Activated CD4-positive, alpha-beta T cell treated with anti-CD3 and anti-CD28 coated beads for 48 hours (primary cell): ENCODE results near the gene LYSMD2.

Source experiments
- DNase-seq: peaks from one replicate; pipeline ENCODE4 v3.0.0-alpha.2; 2020

The LYSMD2 gene

DNA sequence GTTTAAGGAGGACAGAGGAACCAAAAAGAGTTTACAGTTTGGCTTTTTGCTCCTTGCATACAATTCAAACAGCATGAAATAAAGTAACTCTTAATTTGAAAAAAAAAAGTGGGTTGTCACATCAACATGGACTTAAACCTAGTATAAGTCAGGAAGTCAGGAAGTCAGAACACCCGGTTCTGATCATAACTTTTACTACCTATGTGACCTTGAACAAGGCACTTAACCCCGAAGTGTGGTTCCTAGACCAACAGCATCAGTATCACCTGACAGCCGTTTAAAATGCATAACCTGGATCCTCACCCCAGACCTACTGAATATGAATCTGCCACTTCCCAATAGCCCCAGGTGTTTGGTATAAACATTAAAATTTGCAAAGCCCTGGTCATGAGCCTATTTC, 18.7 kb downstream of the LYSMD2 start:
- DNase-seq, result no peak

DNA sequence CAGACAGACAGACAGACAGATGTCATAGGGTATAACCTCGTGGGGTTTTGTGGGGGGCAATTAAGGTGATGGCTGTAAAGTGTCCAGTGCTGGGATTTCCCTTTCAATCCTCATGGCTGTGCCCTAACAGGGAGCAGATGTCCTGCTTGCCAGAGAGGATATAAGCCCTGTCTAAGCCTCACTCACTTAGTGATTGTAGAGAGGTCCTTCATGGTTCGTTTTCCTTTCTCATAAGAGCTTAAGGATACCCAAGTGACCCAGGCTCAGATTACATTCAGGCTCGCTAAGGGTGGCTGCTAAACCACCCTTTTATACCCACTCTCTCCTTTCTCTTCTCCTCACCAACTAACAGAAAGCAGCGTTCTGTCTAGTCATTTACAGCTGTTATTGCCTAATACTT, 19.2 kb downstream of the LYSMD2 start:
- DNase-seq, result no peak

DNA sequence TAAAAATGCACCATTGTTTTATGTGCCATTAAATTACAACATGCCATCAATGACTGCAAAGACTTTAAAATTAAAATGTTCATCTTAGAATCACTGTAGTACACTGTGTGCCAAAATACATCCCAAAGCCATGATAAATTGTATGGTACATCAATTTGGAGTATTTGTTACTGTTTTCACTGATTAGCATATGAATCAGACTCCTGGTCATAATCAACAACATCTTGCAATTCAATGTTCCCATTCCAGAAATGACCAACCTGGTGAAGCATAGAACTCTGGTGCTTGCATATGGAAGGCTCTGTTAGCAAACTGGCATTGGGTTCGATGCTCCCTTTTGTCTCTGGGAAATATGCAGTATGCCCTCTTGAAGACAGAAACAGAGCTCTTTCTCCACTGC, 22.5 kb downstream of the LYSMD2 start:
- no peak for DNase-seq

DNA sequence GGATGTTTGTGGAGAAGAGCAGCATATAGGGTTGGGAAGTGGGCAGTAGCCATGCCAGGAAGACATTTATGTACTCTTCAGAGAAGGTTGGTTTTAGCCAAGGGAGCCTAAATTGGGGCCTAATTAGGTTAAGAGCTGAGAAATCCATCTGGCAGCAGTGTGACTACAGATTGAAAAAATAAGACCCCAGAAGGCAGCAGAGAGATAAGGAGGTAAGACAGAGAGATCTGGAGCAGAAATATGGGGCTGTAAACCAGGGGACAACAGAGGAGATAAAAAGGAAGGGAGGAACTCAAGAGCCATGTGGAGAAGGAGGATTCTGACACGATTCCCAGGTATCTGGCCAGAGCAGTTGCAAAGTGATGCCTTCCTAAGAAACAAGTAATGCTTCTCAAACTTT, 23.3 kb downstream of the LYSMD2 start:
- no peak for DNase-seq

DNA sequence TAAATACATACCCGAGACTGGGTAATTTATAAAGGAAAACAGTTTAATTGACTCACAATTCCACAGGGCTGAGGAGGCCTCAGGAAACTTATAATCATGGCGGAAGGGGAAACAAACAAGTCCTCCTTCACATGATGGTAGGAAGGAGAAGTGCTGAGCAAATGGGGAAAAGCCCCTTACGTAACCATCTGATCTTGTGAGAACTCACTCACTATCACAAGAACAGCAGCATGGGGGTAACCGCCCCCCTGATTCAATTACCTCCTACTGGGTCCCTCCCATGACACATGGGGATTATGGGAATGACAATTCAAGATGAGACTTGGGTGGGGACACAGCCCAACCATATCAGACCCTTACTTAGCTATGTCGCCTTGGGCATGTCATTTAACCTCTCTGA, 28.4 kb downstream of the LYSMD2 start:
- DNase-seq, result no peak

DNA sequence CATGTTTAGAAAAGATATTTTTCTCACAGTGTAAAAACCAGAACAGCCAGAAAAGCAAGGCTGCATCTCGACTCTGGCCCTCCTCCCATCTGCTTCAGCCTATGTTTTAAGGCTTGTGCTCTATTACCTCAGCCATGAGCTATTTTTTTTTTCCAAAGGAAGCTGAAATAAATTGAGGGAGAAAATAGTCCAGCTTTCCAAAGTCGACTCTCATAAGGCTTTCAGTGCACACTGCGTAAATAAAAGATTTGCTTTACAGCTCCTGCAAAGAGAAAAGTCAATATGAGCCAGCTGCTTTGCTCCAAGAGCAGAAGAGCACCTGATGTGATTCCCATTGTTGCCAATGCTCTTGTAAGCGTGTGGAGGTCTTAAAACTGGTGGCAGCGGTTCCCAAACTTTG, 29.4 kb downstream of the LYSMD2 start:
- no peak for DNase-seq

DNA sequence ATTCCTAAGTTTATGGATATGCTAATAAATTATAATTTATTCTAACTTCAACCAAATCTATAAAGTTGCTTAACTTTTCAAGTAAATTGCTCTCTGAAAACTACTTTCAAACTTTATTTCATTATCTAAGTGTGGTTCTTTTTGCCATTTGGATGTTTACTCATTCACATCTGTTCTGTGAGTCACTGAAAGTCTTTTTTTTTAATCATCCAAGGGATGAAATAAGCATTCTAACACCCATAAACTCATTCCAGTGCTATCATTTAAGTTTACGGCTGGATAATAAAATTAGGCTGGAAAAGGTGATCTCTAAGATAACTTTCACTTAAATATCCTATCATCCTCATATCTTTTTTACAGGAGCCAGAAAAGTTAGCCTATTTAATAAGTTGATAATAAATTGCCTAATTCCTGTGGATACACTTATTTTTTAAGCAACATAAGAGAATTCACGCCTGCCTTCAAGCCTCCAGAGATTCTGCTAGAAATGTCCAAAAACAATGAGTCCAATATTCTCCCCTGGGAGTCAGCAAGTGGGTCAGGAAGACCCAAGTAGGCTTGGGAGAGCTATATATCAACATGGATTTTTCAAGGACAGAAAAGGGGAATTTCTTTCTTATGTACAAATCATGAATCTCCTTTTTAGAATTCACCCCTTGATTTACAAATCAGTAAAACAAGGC, 30.4 kb downstream of the LYSMD2 start:
- DNase-seq, result no peak

DNA sequence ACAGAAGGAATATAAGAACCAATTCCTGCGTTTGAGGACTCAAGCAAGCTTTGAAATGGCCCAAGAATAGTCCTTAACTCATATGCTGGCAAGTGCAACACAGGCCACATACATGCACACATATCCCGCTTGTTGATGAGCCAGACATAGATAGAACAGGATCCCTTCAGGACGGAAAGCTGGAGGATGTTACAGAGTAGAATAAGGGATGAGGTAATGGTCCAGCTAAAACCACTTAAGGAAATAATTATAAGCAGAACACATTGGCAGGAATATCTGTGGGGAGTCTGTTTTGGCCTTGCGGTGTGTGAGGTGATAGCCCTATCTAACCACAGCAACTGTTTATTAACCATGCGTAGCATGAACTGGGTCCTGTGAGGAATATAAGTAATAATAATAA, 31.2 kb downstream of the LYSMD2 start:
- DNase-seq, result no peak

DNA sequence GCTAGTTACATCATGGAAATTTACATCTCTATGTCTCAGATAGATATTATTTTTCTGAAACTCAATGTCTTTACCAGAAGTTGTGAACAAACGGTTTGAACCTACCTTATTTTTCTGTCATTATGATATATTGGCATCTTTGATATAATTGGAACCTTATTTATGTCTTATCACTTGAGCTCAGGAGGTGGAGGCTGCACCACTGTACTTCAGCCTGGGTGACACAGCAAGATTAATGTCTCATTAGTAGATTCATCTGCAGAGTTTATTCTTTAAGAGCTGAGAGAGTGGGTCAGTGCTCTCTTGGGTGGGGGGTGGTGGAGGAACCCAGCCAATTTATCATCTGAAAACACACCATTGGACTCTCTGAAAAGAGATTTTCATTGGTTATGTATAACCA, 34.7 kb downstream of the LYSMD2 start:
- no peak for DNase-seq

DNA sequence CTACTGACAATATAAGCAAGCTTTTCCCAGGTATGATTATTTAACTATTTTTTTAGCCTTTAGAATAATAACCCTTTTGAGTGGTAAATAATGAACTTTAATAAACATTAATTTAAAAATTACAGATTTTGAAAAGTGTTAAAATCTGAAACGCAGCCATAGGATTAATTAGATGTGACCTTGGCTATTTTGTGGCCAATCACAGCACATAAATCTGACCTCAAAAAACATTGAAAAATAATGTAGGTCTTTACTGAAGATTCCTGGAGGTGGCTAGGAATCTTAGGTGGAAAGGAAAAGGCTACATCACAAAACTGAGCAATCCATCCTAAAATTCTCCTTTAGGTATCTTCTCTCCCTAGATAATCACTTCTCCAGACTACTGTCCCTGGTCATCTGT, 38.1 kb downstream of the LYSMD2 start:
- DNase-seq, result no peak

DNA sequence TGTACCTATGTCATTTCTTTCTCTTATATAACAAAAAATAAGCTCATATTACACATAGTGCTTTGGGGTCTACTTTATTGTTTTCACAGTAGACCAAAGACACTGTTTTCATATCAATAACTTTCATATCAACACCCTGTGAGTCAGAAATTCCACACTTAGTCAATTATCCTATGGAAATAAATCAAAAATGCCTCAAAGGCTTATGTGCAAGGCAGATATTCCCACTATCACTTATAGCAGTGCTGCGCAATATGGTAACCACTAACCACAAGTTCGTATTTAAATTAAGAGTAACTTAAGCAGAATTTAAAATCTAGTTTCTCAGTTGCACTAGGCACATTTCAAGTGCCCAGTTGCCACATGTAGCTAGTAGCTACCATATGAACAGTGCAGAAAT, 40.3 kb downstream of the LYSMD2 start:
- no peak for DNase-seq

DNA sequence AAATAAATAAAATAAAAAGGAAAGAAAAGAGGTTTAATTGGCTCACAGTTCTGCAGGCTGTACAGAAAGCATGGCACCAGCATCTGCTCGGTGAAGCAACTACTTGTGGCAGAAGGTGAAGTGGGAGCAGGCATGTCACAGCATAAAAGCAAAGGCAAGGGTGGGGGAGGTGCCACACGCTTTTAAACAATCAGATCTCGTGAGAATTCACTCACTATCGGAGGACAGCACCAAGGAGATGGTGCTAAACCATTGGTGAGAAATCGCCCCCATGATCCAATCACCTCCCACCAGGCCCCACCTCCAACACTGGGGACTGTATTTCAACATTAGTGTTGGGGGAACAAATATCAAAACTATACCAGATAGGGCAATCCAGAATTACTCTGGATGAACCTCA, 40.9 kb downstream of the LYSMD2 start:
- DNase-seq, result no peak

DNA sequence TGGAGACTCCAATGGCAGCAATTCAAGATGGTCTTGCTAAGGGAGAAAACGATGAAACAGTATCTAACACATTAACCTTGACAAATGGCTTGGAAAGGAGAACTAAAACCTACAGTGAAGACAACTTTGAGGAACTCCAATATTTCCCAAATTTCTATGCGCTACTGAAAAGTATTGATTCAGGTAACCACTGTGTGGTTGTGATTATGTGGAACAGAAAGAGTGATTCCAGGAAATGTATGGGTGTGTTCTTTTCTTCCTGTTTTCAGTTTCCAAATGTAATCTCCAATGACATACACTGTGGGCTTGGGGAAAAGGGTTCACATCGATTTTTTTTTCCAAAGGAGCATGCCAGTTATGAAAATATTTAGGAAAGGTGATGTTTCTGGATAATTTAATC, 45.3 kb downstream of the LYSMD2 start:
- no peak for DNase-seq

DNA sequence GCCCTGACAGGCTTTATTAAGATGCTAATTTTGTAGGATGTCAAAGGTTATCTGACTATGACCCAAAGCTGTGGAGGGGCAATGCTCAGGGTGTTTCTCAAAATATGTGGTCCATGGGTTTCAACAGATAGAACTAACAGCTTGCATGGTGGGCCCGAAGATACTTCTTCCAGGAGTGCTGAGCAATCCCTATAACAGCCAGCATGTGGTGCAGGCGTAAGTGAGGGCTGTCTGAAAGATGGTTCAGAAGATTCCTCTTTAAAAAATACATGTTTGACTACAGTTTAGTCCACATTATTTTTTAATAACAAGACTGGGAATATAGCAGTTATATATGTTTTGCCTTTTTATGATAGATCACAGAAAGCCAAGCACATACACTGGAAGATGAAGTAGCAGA, 48.6 kb downstream of the LYSMD2 start:
- no peak for DNase-seq

DNA sequence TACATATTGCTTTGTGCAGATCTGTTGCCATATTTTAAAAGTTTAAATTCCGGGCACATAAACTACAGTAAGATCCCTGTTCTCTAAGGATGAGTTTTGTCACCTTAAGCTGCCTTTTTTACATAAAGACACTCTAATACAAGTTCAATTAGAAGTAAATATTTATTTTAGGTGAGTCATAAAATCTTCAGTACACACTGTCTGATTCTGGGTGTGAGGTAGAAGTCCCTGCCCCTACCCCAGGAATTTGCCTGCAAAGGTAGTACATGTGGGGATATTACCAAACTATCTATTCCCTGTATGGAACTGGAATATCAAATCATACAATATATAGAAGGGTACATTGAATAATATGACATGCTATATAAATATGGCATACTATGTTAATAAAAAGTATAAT, 49.9 kb downstream of the LYSMD2 start:
- no peak for DNase-seq

DNA sequence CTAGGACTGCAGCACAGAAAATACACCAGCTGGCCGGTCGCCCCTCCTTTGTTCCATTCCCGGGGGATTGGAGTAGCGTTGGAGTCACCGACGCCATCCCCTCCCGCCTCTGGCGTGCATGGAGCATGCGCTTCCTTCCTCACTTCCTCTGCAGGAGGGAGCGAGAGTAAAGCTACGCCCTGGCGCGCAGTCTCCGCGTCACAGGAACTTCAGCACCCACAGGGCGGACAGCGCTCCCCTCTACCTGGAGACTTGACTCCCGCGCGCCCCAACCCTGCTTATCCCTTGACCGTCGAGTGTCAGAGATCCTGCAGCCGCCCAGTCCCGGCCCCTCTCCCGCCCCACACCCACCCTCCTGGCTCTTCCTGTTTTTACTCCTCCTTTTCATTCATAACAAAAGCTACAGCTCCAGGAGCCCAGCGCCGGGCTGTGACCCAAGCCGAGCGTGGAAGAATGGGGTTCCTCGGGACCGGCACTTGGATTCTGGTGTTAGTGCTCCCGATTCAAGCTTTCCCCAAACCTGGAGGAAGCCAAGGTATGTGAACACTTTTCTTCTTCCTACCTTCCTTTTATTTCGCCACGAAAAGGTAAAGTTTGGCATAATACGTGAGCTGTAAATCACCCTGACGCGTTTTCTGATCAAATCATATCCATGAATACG, 56.0 kb downstream of the LYSMD2 start, which contains the start of gene SCG3:
Gene SCG3 (plus strand): TSS at position 201 of the 661 bp plus-strand sequence. CDS start 253 bp downstream, at position 454.
- DNase-seq, result peak; percentile 80

DNA sequence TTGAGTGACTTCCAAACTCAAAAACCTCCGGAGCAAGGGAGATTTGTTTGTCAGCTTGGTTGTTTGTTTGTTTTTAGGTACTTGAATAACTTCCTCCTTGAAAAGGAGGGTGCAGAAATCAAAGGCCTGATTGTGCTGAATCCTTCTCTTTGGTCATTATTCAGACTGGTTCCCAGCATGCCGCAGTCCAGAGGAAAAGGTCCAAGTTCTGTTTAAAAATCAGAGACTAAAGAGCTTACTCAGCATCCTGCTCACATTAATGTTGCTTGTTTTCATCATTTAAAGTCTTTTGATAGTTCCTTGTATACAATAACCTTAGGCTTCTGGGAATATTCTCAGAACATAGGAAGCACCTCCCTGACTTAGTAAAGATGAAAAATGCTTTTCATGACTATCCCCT, 57.1 kb downstream of the LYSMD2 start:
- DNase-seq, result no peak

DNA sequence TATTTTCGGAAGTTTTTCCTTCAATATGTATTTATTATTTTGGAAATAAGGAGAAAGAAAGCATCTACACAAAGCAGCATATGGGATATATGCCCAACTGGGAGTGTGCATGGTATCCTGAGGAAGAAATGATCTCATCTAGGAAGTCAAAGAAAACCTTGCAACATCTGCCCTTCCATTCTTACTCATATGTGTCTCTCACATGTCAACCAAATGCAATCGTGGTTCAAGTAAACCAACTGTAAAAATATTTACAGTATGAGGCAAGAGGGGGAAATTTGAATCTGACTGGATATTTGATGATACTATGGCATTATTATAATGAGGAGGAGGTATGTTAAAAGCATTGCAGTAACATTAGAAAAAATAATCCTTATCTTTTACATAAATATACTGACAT, 59.4 kb downstream of the LYSMD2 start:
- no peak for DNase-seq

DNA sequence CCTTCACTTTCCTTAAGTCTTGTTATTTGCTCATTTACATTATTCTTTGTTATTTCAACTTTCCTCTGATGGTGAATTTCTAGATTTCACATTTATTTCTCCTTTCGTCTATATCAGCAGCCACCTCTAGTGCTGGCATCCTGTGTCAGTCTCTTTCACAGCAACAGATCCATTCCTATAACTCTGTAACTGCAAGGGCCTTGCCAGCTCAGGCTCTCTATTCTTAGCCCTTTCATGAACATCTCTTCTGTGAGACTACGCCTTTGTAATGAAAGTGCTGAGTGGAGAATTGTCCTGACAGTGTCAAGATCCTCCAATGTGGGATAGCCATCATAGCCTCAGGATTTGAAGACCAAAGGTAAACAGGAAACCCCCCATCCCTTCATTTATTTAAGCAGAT, 60.0 kb downstream of the LYSMD2 start:
- DNase-seq, result no peak

DNA sequence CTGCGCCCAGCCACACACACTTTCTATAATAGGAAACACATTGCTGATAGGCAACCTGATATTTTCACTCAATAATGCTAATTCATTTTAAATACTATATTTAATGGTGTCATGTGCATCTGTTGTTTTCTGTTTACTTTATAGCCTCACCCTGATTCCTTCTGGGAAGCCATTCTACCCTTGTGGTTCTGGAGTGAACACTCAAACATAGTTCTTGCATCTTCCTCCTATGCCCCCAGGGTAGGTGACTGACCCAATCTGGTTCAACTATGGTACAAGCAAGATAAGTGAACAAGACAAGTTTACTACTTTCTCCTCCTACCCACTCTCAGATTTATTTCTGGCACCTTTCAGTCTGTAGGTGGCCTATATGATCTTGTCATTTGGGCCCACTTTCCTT, 60.4 kb downstream of the LYSMD2 start:
- no peak for DNase-seq

DNA sequence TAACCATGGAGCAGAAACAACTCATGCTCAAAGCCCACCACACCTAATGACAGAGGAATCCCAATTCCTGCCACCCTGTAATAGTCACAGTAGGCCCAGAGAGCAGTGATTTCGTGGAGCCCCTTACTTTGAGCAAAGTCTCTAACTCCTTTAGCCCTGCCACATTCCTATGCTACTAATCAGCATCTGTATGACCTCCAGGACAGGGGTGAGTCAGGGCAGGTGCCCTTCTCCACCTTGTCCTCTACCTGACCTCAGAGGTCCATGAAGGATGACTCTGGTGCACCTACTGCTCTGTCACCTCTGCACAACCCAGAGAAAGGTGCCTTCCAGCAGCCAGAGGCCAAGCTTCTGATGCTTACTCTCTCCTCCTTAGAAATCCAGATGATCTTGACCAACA, 62.2 kb downstream of the LYSMD2 start:
- DNase-seq, result no peak
